Stimulated activated CD4-positive, alpha-beta T cell treated with anti-CD3 and anti-CD28 coated beads, Interleukin-1b, Interleukin-23, amount 100 ng/mL, for 48 hours (primary cell): Measurements from ENCODE around the gene BCL2.

Source experiments
- DNase-seq: peaks from one replicate; pipeline ENCODE4 v3.0.0-alpha.2; 2020

Gene BCL2

DNA sequence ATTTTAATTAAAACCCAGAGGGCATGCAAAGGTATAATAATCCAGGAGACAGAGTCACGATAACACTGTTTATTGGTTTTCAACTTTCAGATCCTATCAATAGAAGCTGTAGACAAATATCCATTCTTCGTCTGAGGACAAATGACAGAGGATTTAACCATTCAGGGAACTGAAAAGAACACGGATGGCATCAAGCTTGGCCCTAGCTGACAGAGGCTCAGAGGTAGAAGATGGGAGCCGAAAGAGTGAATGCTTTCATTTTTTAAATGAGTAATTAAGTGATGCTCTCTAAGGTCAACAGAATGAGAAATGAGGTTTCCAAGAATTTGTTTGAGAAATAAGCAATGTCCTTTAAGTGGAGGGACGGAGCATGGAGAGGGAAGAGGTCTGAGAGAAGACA is 62.1 kb downstream of the BCL2 start:
- DNase-seq: no peak

DNA sequence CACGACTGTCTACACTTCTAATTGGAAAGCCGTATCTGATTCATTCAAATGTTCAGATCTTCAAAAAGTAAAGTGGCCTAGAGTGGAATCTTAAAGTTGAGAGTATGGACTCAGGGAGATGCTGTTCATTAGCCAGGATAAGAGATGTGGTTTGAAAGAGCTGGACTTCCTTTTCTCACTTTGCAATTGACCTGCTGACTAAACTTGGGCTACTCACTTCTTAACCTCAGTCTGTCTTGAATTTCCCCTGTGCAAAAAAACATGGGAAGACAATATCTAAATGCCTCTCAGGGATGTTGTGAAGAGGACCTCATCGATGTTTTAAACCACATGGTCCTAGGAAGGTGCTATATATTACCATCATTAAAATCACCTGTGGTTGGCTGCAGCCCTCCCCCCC is 64.1 kb downstream of the BCL2 start:
- no peak for DNase-seq

DNA sequence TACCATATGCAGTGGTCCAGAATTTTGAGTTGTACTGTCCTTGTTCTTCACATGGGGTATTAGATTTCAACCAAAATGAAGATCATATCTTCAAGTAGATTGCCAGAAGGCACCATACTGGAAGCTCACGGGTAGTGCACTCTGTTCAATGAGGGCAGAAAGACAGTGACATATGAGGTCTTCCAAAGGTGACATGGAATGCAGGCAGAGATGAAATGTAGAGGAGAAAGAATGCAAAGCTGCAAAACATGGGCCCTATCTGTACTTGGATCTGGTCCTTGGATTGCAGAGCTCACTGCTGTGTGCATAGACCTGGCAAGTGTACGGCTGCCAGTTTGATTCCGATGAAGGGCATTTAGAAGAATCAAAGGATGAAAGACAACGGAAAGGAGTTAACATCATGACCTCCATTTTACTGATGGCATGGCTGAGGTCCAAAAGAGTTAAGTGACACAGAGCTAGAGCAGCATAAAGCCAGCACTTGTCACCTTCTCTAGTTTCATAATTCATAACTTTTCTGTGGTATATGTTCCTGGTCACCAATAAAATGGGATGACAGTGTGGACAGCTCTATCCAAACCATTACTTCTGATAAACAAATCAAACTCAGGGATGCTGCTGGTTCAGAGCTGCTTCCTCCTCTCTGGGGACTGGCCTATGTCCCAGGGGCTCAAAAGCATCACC is 64.7 kb downstream of the BCL2 start:
- DNase-seq: no peak

DNA sequence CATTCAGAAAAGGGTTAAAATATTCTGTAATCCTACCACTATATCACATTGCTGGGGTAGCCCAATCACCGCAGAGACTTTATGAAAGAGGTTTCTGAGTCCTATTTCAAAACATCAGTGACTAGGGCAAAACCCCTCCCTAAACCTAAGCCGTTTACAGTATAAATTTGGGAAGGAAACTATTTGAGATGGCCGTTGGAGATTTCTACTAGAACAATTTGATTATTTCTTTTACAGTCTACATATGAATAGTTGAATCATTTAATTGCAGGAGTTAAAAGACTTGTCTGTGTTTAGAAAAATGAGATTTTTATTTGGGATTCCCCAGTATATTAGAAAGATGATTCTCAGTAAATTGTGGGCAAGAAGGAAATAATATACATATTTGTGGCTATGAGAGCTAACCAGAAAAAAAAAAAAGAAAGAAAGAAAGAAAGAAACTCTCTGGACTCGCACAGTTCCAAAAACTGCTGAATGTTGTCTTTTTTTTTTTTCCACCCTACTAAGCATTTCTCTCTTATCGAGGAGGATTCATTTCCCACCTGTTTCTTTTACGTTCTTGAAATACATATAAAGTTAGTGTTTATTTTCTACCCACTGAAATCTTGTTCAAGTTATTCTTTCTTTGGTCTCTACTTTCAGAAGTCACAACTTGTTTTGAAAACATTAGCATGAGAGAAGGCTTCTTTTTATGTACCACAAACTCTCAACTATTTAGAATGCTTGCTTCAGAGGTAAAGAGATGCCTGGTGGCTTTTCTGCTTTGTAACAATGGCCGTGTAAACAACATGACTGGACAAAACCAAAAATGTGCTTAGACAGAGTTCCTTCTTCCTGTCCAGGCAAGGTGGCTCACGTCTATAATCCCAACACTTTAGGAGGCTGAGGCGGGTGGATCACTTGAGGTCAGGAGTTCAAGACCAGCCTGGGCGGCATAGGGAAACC is 65.9 kb downstream of the BCL2 start:
- DNase-seq: no peak

DNA sequence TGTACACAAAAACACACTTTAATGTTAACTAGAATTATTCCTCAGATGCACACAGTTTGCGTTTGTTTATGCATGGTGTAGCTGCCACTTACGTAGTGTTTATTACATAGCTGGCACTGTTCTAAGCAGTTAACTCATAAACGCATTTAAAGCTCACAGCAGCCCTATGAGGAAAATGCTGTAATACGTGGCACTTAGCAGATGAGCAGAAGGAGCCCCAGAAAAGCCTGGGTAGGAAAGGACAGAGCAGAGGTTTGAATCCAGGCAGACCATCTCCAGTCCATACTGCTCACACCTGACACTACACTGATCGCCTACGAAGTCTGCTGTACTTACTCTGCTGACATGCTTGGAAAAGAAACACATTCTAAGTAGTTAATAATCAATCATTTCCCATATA is 66.6 kb downstream of the BCL2 start:
- no peak for DNase-seq

DNA sequence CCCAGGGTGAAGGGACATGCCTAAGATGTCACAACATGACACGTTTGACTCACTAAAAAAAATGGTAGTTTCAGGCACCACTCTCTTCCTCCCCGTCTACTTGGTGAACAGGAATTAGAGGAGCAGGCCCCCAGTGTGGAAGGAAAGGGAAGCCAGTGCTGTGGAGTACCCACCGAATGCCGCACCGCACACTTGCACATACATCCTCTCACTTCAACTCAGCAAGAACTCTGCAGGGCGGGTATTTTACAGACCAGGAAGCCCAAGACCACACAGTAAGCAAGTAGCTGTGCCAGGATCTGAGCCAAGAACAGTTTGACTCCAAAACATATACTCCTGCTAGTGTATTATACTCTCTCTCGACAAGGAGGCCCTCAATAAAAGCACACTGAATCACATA is 69.8 kb downstream of the BCL2 start:
- DNase-seq: no peak

DNA sequence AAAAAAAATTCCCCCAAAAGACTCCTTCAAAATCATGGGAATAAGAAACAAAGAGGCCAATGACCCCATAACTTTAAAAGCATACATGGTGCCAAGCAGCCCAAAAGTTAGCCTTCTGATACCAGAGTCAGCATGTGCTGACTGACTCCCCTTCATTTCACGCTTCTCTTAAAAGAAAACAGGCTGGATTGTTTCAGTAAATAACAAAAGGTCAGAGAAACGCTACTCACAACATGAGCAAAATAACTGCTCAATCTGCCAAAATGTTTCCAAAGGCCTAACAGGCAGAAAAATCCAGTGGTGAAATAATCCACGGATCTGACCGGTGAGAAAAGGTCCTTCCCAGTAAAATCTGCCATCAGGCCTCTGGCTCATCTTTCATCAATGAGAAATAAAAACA is 71.6 kb downstream of the BCL2 start:
- DNase-seq: no peak

DNA sequence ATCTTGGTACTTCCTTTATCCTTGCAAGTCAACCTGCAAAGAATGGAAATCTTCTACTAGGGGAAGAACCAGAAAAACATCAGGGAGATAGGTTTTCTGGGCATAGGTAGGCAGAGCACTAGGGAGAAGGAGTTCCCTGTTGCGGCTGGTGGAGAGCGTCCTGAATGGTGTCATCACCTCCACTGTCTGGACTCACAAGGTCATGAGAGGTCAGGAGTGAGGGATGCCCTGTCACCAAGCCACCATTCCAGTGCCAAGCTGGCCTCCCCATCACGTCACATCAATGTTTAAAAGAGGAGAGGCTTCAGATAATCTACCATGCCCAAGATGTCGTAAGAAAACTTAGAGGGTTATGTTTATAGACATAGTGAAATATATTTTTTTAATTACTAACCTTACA is 72.1 kb downstream of the BCL2 start:
- no peak for DNase-seq

DNA sequence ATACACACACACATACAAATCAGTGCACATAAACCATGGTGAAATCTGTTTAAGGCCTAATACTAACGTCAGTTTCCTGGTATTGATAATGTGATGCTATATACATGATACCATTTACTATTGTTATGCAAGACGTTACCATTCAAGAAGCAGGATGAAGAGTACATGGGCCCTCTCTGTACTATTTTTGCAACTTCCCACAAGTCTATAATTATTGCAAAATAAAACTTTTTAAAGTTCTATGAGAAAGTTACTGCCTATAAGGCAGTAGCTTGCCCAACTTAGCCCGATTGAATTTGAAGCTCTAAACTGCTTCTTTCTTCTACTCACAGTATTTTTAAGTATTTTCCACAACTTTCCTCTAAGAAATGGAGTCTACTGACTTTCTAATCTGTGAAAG is 74.0 kb downstream of the BCL2 start:
- no peak for DNase-seq

DNA sequence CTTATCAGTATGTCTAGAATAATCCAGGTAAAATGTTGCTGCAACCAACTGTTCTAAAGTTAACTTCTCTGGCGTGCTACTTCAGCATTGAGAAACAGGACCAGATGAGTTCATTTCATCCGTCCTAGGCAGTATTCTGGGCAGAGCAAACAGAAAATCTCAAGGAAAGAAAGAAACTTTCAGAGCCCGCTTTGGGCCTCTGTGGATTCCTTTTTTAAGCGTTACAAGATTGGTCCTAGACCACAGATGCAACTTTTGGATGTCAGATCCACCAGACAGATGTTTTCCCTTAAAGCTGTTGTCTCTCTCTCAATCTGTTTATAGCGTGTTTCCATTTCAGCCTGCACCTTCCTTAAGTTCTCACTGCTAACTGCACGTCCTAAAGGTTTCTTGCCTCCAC is 75.0 kb downstream of the BCL2 start:
- DNase-seq: no peak

DNA sequence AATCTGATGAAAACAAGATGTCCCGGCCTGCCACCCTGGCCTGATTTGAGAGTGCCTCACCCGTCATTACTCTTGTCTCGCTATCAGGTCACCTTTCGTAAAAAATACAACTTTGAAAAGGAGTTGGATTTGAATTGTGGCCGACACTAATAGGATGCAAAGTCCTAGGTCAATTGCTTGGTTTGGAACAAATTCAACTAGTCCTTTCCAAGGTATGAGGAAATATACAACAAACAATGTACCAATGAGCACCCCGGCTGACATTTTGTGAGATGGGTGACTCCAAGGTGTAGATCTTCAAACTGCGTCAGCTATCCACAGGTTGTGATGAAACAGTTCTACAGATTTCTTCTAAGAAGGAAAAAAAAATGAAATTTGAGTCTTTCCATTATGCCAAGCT is 77.8 kb downstream of the BCL2 start:
- no peak for DNase-seq

DNA sequence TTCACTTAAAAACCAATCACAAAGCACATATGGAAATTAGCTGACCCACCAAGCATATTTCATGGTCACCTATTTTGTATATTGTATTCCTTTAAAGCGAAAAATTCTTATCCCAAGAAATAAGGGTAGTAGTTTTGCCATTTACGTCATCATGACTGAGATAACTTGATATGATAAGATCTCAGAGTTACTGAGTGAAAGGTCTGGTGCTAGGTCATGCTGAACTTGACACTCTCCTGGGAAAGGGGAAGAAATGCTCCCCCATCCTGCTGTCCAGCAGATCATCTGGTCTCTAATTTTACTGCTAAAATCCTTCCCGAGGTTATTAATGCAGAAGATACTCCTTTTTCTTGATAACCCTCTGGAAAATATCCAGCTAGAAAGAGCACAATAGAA is 78.3 kb downstream of the BCL2 start:
- DNase-seq: no peak

DNA sequence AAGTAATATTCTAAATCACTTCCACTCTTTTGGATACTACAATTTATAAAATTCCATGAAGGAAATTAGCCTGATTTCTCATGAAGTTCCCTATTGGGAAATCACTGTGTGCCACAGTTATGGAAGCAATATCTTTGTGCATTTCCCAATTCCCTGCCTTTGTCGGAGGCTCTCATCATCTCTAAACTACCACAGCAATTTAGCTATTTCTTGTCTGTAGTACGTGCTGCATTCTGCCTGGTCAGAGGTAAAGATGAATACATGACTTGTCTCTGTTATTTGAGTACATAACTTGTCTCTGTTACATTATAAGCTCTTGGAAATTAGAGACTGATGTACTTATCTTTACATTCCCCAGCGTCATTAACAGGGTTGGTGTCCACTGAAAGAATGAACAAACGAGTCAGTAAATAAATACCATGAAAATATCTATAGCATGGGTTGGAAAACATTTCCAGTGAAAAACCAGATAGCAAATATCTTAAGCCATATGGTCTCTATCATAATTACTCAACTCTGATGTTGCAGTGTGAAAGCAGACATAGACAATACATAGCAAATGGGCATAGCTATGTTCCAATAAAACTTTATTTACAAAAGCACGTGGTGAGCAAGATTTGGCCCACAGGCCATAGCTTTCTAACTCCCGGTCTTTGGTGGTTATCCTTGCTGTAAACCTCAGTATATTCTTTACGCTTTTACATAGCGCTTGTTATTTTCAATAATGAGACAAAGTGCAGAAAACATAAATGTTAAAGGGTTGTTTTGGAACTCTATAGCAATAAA is 78.8 kb downstream of the BCL2 start:
- DNase-seq: no peak

DNA sequence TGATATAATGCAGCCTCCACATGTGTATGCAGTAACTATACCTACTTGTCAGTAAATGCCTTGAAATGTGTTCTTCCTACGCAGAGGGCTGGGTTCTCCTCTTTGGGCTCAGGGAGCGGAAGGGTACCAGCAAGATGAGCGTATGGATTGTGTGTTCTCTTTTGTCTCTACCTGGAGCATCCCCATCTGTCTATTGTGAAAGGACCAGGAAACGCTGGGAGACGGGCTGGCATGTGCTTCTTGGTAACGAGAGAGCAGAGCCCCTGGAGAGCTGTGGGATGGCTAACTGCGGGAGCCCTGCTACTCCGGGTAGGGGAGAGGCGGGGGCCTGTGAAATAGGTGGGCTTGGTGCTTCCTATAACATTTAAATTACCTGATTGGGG is 80.9 kb downstream of the BCL2 start:
- no peak for DNase-seq

DNA sequence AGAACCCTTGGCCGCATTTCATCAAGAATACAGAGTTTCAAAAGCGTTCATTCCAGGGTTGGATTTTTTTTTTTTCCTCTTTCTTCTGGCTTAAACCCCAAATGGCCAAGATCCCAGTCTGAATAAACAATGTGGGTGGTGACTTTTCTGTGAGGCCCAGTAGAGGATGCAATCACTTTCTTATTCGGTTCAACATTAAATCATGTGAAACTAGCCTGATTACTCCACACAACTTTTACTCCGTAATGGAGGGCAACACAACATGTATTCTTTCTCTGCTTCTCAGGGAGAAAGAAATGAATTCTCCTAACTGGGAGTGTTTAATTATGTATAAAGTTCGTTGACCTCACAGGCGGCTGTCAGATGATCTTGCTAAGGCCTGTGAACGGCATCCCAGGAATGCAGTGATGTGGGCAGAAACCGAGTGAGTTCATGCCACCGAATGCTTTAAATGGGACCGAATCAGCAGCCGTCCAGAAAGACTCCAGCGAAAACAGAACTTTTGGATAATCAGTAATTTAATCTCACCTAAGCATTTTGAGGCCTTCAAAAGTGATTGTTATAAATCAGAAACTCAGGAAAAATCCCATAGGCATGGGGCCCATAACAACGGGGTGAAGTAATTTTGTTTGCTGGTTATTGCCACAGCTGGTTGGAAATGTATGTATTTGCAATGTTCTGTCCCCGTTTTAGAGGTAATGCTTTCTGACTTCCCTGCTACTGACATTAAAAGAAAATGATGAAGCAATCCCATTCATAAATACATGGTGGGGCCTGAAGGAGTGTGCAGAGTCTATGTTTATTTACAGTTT is 81.5 kb downstream of the BCL2 start:
- DNase-seq: no peak

DNA sequence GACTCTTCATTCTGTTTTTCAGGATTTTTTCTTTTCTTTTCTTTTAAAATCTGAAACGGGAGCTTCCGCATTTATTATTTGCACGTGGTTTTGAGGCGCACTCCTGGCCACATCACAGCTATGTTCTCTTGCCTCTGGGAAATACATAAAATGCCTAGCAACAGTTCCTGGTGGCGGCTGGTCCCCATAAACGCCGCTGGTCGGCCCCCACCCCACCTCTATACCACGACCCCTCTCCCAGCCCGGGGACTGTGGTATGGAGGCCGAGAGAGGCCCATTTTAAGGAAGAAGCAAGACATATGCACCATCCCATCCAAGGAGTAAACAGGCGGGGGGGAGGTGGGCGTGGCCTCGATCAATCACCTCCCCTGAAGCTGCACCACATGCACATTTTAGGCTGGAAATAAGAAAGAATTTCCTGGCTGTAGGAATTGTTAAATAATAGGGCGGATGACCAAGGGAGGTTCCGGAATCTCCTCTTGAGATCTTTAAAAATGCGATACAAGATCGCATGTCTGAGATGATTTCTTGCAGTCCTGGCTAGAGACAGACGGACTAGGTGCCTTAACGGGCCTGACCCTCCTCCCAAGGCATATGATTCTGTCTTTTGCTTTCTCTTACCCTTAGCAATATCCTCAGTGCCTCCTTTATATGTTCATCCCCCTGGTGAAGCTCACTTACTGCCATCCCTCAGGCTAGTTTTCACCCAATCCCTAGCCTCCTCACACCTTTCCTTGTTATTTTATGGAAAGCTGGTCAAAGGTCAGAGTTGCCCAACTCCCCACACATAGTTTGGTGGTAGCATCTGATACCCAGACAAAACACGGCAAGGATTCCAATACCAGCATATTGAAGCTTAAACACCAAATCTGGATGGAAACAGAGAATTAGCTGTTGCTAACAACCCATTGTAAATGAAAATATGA is 82.4 kb downstream of the BCL2 start:
- no peak for DNase-seq

DNA sequence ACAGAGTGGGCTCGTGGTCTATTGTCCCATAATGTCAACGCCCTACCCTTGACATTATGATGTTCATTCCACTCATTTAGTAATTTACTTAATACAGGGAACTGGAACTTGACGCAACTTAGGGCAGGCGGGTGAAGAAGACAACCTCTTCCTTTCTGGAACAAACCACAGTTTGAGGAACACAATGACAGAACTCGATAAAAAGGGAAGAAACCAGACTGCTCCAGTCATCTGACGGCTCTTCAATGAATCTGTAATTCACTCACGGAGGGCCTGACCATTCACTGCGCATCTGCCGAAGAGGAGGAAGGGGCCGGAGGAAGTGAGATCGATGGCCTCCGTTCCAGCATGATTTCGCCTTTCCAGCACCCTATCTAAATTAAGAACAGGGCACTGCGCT is 83.2 kb downstream of the BCL2 start:
- DNase-seq: no peak

DNA sequence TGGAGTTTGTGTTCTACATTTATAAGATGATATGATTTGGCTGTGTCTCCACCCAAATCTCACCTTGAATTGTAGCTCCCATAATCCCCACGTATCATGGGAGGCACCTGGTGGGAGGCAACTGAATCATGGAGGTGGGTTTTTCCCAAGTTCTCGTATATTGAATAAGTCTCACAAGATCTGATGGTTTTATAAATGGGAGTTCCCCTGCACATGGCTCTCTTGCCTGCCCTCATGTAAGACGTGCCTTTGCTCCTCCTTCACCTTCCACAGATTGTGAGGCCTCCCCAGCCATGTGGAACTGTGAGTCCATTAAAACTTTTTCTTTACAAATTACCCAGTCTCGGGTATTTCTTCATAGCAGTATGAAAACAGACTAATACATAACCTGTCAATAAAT is 83.6 kb downstream of the BCL2 start:
- DNase-seq: peak; percentile 27

DNA sequence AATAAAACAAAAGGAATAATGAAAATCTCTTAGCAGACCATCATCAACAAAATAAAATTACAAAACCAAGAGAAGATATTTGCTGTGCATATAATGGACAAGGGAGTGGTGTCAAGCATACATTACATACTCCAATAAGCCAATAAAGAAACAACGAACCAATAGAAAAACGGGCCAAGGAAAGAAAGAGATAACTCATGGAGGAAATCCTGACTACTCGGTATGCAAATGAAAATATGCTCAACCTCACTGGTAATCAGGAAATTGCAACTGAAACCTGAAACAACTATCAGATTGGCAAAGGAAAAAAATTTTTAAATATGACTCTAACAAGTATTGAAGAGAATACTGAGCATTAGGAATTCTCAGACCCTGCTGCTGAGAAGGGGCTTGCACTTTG is 84.7 kb downstream of the BCL2 start:
- no peak for DNase-seq

DNA sequence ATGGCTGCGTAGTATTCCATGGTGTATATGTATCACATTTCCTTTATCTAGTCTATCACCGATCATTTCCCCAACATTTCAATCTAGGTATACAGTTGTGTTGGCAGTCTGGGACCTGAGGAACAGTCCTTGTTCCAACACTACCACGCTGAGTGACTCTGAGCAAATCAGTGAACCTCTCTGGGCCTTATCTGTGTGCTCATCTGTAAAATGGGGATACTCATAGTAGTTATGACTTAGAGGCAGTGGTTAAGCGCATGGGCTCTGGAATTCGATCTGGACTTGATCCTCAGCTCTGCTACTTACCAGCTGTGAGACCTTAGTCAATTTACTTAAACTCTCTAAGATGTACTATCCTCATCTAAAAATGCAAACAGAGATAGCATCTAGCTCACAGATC is 85.1 kb downstream of the BCL2 start:
- DNase-seq: no peak

DNA sequence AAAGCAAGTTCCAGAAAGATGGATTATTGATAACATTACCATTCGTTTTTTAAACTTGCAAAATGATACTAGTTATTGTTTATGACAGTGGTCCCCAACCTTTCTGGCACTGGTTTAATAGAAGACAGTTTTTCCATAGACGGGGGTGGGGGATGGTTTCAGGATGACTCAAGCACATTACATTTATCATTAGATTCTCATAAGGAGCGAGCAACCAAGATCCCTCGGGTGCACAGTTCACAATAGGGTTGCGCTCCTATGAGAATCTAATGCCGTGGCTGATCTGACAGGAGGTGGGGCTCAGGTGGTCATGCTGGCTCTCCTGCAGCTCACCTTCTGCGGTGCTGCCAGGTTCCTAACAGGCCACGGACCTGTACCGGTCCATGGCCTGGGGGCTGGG is 86.2 kb downstream of the BCL2 start:
- peak; percentile 45 for DNase-seq

DNA sequence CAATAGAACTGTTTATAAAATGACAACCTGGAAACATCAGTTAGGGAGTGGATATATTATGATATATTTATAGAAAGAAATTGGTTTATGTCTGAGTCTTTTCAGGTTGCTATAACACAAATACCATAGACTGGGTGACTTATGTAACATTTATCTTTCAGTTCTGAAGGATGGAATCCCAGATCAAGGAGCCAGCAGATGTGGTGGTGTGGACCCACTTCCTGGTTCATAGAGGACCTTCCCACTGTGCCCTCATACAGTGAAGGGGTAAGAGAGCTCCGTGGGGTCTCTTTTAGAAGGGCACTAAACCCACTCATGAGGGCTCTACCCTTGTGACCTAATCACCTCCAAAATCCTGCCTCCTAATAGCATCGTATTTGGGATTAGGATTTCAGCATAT is 86.7 kb downstream of the BCL2 start:
- no peak for DNase-seq
